K562 (cell line): ENCODE measurements around the gene VWA1. TPM values are rescaled to one million over a fixed set of nuclear protein-coding genes. Genes with fewer than 3 reads are reported as not detected.

ENCODE experiments used
- BHLHE40 ChIP-seq: IDR thresholded peaks from 2 replicates; pipeline ENCODE4 v1.6.1; 2011; ENCODE audit warnings: low read length, improper control_type of control experiment
- CBFA2T3 ChIP-seq: fragments of 450-650 bp; IDR thresholded peaks from 2 replicates; pipeline ENCODE4 v1.6.1; 2017
- CREB3L1 ChIP-seq: fragments of 450-650 bp; IDR thresholded peaks from 2 replicates; pipeline ENCODE4 v1.6.1; 2014; ENCODE audit warnings: low read depth, mild to moderate bottlenecking, moderate library complexity, borderline replicate concordance
- ETV5 ChIP-seq: sonication (generic); formaldehyde crosslinking; IDR thresholded peaks from 2 replicates; pipeline ENCODE4 v1.4.0; 2020; ENCODE audit warnings: low read depth, mild to moderate bottlenecking, missing genetic modification reagents
- HDGF ChIP-seq: fragments of 450-650 bp; IDR thresholded peaks from 2 replicates; pipeline ENCODE4 v1.6.1; 2016
- JUN ChIP-seq, 2 experiments: sonication (generic) in 1 of 2; formaldehyde crosslinking in 1 of 2; IDR thresholded peaks; 2 replicates each; pipeline versions ENCODE4 v1.6.1 to v1.8.0; 2012 to 2022; ENCODE audit warnings: borderline replicate concordance in 2 of 2, mild to moderate bottlenecking in 2 of 2, improper control_type of control experiment in 1 of 2, low read depth in 1 of 2, low read length in 1 of 2, missing genetic modification reagents in 1 of 2
- MYNN ChIP-seq, 2 experiments: sonication (generic); formaldehyde crosslinking in 1 of 2; IDR thresholded peaks; 2 replicates each; pipeline versions ENCODE4 v1.5.0 to v1.6.1; 2016 to 2020; ENCODE audit warnings: antibody characterized with exemption in 1 of 2, missing genetic modification reagents in 1 of 2
- NR2C2 ChIP-seq, 2 experiments: fragments of 200-800 bp in 1 of 2; sonication (Bioruptor generic) in 1 of 2; sonication (generic) in 1 of 2; formaldehyde crosslinking in 1 of 2; IDR thresholded peaks; 2 replicates each; pipeline versions ENCODE4 v1.6.1 to v1.8.0; 2016 to 2022; ENCODE audit warnings: mild to moderate bottlenecking in 1 of 2, missing compliant biosample characterization in 1 of 2, missing genetic modification characterization in 1 of 2, missing genetic modification reagents in 1 of 2
- POLR2A ChIP-seq: fragments of 450-650 bp; conservative IDR thresholded peaks from 2 replicates; pipeline ENCODE4 v1.6.1; 2016
- POLR3A ChIP-seq: IDR thresholded peaks from 2 replicates; pipeline ENCODE4 v1.6.1; 2011; ENCODE audit warnings: borderline replicate concordance, mild to moderate bottlenecking, moderate library complexity; ENCODE audit not compliant: insufficient read length, insufficient read depth; ENCODE audit errors: extremely low read depth
- RBFOX2 ChIP-seq: fragments of 200-400 bp; formaldehyde crosslinking; IDR thresholded peaks from 2 replicates; pipeline ENCODE4 v1.6.1; 2017; ENCODE audit warnings: low read depth, mild to moderate bottlenecking, low read length, moderate library complexity
- SMAD4 ChIP-seq: fragments of 250-450 bp; sonication (Bioruptor Pico); conservative IDR thresholded peaks from 2 replicates; pipeline ENCODE4 v1.8.0; 2021; ENCODE audit warnings: inconsistent platforms, mild to moderate bottlenecking, moderate library complexity
- SMC3 ChIP-seq: conservative IDR thresholded peaks from 2 replicates; pipeline ENCODE4 v1.6.1; 2011; ENCODE audit warnings: low read depth, low read length, improper control_type of control experiment; ENCODE audit not compliant: insufficient read depth
- SUPT5H ChIP-seq: fragments of 450-650 bp; IDR thresholded peaks from 2 replicates; pipeline ENCODE4 v1.6.1; 2016
- TFAP4 ChIP-seq: sonication (generic); formaldehyde crosslinking; IDR thresholded peaks from 2 replicates; pipeline ENCODE4 v1.8.0; 2022; ENCODE audit warnings: missing genetic modification reagents, mild to moderate bottlenecking, moderate library complexity, borderline replicate concordance
- TGIF2 ChIP-seq: sonication (generic); formaldehyde crosslinking; IDR thresholded peaks from 2 replicates; pipeline ENCODE4 v1.8.1; 2022; ENCODE audit warnings: mild to moderate bottlenecking, missing genetic modification reagents, moderate library complexity
- THRB ChIP-seq: fragments of 450-650 bp; formaldehyde crosslinking; conservative IDR thresholded peaks from 2 replicates; pipeline ENCODE4 v1.4.0; 2022; ENCODE audit warnings: mild to moderate bottlenecking, missing genetic modification characterization
- ZBTB33 ChIP-seq: sonication (generic); formaldehyde crosslinking; IDR thresholded peaks from 2 replicates; pipeline ENCODE4 v1.8.1; 2023; ENCODE audit warnings: mild to moderate bottlenecking, missing genetic modification reagents
- ZNF184 ChIP-seq: sonication (generic); formaldehyde crosslinking; IDR thresholded peaks from 2 replicates; pipeline ENCODE4 v1.5.0; 2020; ENCODE audit warnings: missing genetic modification reagents
- ZNF668 ChIP-seq: fragments of 250-450 bp; sonication (Bioruptor Pico); IDR thresholded peaks from 2 replicates; pipeline ENCODE4 v1.8.0; 2022; ENCODE audit warnings: mild to moderate bottlenecking, inconsistent platforms
- ZNF764 ChIP-seq: fragments of 250-450 bp; sonication (Bioruptor Pico); IDR thresholded peaks from 2 replicates; pipeline ENCODE4 v1.4.0; 2020; ENCODE audit warnings: low read depth, mild to moderate bottlenecking, moderate library complexity
- polyA plus RNA-seq, 8 experiments: library from polyadenylated mRNA; depleted of rRNA in 4 of 8; stranded (reverse) in 5 of 8; unstranded in 3 of 8; fragments of >200 nt; fragmentation: Nextera tagmentation in 2 of 8; fragmentation: Illumina TruSeq in 1 of 8; extraction: Ambion mirVana in 2 of 8; extraction: Trizol in 1 of 8; gene quantifications; 2 replicates each; pipeline versions ENCODE4 v1.2.1 to v1.2.3, GENCODE V29; 2011 to 2014; ENCODE audit warnings: inconsistent platforms in 1 of 8, missing spikeins in 1 of 8
- total RNA-seq, 7 experiments: library from RNA; depleted of rRNA in 6 of 7; stranded (reverse); fragments of >200 nt in 6 of 7; fragmentation: Illumina TruSeq in 2 of 7; extraction: Trizol in 2 of 7; gene quantifications; 2 replicates each; pipeline versions ENCODE4 v1.2.1 to v1.2.3, GENCODE V29; 2011 to 2021; ENCODE audit warnings: low replicate concordance in 1 of 7

The VWA1 gene
- total and polyA plus RNA-seq, 9 of the 15 experiments (the other 6 are each of a cell fraction or from before 2014, with no cell fraction given): 0.01 to 6.4 (median 0.85) TPM

DNA sequence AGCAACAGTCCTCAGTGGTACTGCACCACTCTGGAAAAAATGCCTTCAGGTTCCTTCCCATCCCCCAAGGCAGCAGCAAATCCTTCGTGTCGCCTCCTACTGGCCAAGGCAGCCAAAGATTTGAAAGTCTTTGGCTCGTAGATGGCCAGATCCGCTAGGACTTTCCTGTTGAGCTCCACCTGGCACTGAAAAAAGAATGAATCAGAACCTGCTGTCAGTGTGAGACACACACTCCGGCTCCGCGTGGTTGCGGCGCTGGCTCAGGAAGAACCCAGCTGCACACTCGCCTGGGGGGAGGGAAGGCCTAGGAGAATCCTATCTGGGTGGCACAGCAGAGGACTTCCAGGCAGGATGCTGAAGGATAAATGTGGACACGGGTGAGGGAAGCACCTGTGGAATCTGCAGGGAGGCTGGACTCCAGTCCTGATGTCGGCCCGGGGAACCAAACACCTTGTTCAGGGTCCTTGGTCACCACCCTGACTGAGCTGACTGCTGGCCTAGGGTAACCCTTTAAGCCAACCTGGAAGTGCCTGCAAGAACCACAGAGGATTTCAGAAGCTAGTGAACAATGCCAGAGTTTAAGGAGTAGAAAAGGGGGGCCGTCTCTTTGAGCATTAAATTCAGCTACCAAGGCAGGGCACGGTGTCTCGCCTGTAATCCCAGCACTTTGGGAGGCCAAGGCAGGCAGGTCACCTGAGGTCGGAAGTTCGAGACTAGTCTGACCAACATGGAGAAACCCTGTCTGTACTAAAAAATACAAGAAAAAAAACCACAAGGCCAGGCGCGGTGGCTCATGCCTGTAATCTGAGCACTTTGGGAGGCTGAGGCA, 33.2 kb upstream of the VWA1 start (continued):
- TF ChIP-seq ETV5 (0 out of 2 replicates have a peak, but pooled peaks have one; percentile 26), CBFA2T3 (0 out of 2 replicates have a peak, but pooled peaks have one; percentile 13), ZNF668 (no peak), TFAP4 (CRISPR knock-in tag) (peak; percentile 43; the same call in 1 of the 2 replicates), POLR2A (peak; percentile 74), SMC3 (peak; percentile 29; the same call in 1 of the 2 replicates), POLR3A (no peak), ZNF764 (peak; percentile 90), RBFOX2 (peak; percentile 52; the same call in 1 of the 2 replicates), NR2C2 (CRISPR knock-in tag; IDR thresholded peaks at IDR 0.05) (no peak), NR2C2 (tag; IDR thresholded peaks at IDR 0.05) (peak; percentile 24; the same call in 1 of the 2 replicates), TGIF2 (CRISPR knock-in tag) (no peak), BHLHE40 (0 out of 2 replicates have a peak, but pooled peaks have one; percentile 13), ZNF184 (CRISPR knock-in tag) (no peak), ZBTB33 (peak; percentile 98), JUN (IDR thresholded peaks at IDR 0.05; ENCODE audit: borderline replicate concordance, low read depth, low read length) (no peak), JUN (CRISPR knock-in tag; IDR thresholded peaks at IDR 0.05; ENCODE audit: borderline replicate concordance) (no peak), SUPT5H (peak; percentile 47; the same call in 1 of the 2 replicates), MYNN (IDR thresholded peaks at IDR 0.05) (peak; percentile 67; the same call in 1 of the 2 replicates), MYNN (CRISPR knock-in tag; IDR thresholded peaks at IDR 0.05) (no peak), SMAD4 (0 out of 2 replicates have a peak, but pooled peaks have one; percentile 26), HDGF (no peak), CREB3L1 (peak; percentile 21; the same call in 1 of the 2 replicates), THRB (CRISPR knock-in tag) (0 out of 2 replicates have a peak, but pooled peaks have one; percentile 1)
